HG03196 (cell line): ENCODE measurements around the gene APBA2.
"Not testable (repeated sequence)": the region's sequence is repeated elsewhere in the genome, so short reads cannot be mapped to it uniquely, and the experiment has no call there.

ENCODE experiments used
- ATAC-seq: cut with Tn5 transposase; IDR thresholded peaks from one replicate; pipeline ENCODE4 v1.9.1; 2021; ENCODE audit not compliant: unreplicated experiment

The APBA2 gene

DNA sequence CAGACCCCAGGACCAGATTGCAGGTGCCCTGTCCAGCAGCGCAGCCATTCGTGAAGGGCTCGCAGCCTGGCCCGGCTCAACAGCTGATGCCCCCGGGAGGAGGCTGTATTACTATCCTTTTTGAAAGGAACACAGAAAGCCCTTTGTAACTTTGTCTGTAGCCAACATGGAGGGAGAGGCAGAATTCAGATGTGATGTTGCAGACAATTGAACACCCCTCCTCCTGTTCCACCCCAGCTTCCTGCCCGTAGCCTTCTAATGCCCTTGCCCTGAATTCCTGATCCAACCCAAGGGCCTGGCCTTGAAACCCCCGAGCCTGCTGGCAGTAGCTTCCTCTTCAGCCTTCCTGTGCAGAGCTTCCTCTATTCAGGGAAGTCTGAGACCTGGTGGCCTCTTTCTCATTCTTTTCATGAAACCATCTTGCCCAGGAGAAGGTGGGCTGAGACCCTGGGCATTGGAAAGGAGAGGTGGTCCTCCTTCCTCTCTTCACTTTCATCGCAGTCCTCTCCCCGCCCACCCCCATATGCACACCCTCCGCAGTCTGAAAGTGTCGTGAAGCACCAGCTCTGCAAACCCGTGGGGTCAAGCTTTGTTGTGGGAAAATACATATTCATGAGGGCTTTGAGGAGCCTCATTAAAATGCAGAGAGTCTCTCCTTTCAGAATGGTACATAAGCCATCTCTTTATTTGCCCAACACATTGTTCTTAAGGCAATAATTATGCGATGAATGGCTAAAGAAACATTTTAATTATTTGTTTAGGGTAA, 109.2 kb downstream of the APBA2 start:
- no peak for ATAC-seq

DNA sequence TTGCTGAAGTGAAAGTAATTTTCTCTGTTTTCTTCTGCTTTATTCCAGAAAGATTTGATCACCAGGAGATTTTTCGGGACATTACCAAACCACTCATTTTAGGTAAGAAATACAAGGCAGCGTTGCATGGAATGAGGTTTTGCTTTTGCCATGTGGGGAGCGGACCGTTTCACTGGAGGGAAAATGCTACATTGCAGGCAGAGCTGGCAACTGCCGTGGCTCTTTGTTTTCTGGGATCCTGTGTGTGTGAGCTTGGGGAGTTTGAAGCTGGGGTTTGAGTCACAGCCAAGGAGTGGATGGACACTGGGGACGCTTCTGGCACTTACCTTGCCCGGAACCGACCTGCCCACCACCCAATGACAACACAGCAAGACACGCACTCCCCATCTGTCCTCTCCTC, 109.9 kb downstream of the APBA2 start:
- ATAC-seq: no peak

DNA sequence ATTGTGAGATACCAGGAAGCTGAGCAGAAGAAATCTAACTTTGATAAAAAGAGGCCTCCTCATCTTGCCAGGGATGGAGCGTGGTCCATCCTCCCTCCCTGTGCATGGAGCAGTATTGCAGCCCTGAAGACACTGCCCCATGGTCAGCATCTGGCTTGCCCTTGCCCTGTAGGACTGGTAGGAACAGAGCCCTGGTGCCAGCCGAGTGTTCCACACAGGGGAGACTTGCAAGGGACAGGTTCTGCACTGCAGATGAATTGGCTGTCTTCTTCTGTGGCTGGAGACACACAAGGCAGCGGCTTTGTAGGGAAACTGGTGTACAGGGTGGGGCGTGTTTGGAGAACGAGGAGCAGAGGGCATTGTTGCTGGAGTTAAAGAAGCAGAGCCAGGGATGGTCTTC, 110.5 kb downstream of the APBA2 start:
- ATAC-seq: no peak

DNA sequence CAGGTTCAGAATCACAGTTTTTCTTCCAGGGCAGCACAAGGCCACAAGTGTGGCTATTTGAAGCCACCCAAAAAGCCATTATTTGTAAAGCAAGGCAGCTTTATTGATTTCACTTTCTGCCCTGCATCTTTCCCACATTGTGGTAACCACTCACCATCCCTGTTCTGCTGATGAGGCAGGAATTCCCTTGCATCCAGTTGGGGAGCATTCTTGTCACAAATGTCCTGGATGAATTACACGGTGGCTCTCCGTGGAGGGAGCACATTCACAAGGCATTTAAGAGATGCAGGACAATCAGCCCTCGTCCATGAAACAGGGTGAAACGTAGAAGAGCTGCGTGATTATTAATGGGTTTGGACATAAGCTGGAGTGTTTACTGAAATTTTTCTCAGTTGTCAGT, 111.2 kb downstream of the APBA2 start:
- no peak for ATAC-seq

DNA sequence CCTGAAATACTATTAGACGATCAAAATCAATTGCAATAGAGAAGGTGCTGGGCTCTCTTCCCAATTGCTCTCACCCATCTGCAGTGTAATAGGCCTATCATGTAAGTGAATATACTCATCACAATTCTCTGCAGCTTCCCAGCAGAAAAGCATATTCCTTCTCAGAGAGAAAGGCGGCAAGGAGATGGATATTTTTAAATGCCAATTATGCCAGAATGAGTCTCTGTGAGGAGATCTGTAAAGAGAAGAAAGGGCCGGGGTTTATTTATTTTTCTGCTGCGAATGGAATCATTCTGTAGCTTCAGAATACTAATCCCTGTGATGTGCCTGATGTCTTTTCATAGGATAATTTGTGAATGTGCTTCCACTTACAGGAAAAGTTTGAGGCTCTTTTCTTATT, 112.0 kb downstream of the APBA2 start:
- no peak for ATAC-seq

DNA sequence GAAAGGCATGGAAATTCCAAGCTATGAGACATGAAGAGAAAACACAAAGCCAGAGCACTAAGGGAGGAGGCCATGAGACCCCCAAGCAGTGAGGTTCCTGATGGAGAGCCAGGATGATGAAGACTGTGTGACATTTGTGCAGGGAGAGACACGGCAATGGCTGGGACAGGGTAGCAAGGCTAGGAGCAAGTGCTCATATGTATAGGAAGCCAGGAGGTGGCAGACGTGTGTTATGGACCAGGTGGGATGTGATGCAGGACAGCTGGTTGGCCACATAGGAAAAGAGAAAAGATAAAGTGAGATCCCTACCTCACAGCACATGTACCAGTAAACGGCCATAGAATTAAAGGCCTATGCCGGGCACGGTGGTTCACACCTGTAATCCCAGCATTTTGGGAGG, 112.7 kb downstream of the APBA2 start:
- ATAC-seq: no peak

DNA sequence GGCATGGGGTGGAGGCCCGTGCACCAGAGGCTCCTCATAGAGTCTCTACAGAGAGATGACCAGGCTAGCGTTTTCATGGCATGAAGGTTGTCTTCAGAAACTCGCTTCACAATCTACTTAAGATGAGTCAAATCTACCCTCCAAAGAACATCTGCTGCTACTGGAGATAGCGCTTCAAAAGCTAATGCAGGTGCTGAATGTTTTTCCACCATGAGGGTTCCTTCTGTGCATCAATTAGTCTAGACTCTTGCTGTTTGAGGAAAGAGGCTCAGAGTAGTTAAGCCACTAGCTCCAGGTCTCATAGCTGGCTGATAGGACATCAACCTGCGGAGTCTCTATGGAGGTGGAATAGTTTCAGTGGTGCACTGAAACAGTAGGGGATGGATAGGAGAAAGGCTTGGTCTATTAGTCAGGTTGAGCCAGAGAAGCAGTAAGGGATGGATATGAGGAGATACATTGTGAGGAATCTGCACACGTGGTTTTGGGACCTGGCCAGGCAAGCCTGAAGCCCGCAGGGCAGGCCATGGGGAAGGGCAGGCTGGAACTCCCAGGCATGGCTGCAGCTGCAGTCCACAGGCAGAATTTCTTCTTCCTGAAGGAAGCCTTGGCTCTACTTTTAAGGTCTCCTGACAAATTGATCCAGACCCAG, 117.5 kb downstream of the APBA2 start:
- no peak for ATAC-seq

DNA sequence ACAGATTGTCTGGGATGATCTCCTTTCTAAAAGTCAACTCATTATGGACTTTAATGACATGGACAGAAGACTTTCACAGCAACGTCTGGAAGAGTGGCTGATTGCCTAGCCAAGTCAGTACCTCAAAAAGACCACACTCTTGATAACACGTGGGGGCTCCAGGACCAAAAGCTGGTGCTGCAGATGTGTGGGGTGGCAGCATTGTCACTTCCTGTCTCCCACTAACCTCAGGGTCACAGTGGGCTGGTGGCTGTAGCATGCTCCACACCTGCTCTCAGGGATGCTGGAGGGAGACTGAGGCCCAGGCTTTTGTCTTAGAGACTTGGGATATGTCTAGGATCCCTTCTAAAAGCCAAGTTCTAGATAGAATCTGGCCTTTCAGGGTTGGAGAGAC, 118.1 kb downstream of the APBA2 start:
- ATAC-seq: no peak

DNA sequence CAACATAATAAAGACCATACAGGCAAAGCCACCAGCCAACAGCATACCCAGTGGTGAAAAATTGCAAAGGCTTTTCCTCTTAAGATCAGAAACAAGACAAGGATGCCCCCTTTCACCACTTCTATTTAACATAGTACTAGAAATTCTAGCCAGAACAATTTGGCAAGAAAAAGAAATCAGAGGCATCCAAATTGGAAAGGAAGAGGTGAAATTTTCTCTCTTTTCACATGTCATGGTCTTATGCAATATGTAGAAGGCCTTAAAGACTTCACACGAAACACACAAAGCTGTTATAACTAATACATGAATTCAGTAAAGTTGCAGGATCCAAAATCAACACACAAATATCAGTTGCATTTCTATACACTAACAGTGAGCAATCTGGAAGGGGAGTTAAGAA, 120.2 kb downstream of the APBA2 start:
- no peak for ATAC-seq

DNA sequence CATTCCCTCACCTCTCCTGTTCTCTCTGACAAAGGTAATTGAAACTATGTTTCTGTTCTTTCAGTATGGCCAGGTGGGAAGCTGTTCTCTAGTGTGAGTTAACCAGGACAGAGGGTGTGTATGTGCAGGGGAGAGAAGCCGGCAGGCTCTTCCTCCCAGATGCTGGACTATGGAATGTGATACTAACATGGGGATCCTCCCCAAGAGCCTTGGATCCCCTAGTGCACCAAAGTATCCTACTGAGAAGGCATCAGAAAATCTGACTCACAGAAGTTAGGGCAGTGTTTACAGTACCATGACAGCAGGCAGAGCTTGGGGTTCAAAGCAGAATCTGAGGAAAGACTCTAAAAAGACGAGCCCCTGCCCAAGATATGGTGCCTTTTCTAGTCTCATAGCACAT, 123.1 kb downstream of the APBA2 start:
- ATAC-seq: no peak

DNA sequence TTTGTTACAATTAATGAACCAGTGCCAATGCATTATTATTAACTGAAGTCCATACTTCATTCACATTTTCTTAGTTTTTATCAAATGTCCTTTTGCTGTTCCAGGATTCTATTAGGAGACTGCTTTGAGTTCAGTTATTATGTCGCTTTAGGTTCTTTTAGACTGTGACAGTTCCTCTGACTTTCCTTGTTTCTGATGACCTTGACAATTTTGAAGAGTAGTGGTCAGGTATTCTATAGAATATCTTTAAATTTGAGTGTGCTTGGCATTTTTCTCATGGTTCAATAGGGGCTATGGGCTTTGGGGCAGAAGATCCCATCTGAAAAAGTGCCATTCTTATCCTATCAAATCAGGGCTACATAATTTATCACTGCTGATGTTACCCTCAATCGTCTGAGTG, 126.3 kb downstream of the APBA2 start:
- no peak for ATAC-seq

DNA sequence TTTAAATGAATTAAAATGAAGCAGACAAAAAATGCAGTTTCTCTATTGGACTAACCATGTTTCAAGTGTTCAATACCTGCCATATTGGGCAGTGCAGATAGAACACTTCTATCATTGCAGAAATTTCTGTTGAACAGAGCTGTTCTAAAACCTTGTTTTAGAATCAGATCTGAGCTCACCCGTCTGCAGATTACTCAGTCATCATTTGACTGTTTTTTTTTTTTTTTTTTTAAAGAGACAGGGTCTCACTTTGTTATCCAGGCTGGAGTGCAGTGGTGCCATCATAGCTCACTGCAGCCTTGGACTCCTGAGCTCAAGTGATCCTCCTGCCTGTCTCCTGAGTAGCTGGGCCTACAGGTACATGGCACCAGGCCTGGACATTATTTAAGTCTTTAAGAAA, 128.7 kb downstream of the APBA2 start:
- no peak for ATAC-seq

DNA sequence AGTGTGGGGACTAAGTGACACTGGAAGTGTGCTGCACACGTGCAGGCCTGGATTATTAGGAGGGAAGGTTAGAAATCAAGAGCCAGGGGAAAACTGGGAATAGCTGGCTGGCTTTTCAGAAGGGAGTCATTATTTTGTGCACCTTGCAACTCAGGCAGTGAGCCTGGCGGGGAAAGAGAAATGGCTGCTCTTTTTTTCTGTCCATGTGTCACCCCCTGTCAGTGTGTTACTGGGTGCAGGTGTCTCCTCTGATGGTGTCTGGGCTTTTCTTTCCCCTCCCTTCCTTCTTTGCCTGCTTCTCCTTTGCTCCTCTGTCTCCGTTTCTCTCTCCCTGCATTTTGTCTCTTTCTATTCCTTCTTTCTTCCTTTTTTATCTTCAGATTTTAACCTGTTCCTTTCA, 130.7 kb downstream of the APBA2 start:
- no peak for ATAC-seq

DNA sequence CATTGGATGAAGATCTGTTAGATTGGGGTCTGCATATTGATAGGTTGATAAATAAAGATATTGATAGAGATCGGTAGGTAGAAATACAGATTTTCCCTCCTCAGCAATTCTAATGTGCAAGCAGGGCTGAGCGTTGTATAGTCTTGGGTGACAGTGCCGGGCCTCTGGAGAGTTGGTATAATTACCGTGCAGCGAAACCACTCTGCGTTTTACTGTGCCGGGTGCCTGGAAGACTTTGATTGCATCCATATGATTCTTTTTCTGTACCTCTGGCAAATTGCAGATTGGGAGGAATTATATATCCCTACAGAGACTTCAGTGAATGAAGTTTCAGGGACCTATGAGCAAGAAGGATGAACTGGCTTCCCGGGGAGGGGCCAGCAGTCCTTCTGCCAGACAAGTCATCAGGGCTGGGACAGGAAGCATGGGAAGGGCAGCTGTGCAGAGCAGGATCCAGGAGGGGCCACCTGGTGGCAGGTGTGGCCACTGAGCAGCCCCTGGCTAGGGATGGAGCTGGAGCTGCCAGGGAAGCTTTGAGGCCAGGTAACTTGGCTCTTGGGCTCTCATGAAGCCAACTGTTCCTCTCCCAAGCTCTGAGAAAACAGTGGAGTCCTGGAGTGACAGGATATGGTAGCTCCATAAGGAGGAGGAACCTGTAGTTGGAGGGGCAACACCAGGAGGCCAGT, 132.5 kb downstream of the APBA2 start:
- ATAC-seq: no peak

DNA sequence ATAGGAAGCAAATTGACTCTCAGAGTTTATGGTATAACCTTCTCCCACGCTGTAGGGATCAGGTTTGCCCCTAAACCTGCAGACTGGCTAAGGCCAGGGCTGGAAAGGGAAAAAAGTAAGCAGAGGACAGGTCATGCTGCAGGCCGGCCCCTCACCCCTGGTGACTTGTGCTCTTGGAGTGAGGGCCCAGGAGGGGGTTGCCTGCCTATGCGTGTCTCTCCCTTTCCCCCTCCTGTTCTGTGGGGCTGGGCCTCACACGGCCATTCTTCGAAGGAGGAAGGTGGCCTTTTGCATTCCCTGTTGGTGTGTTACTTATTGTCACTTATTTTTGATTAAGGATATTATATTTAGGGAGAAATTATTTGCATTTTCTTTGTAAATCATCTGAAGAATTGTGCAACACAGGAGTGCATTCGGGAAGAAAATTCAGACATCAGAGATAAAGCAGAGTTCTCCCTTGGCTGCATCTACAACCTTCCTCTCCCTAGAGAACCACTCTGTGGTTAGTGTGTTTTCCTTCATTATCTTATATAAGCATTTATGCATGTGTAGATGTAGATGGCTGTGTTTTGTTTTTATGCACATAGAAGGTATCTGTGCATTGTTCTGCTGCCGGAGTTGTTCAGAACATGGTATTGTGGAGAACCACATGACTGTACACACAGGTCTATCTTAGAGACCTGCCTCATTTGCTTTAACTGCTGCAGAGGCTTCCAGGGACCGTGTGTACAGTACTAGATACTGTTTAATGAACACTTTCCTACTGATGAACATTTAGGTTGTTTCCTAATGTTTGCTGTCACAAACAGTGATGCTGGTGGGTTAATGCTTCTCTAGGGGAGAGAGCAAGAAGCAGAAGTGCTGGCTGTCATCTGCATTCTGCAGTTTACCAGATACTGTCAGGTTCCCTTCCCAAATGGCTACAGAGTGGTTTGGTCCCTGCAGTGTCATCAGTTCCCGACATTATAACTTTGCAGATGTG, 133.5 kb downstream of the APBA2 start:
- ATAC-seq: no peak

DNA sequence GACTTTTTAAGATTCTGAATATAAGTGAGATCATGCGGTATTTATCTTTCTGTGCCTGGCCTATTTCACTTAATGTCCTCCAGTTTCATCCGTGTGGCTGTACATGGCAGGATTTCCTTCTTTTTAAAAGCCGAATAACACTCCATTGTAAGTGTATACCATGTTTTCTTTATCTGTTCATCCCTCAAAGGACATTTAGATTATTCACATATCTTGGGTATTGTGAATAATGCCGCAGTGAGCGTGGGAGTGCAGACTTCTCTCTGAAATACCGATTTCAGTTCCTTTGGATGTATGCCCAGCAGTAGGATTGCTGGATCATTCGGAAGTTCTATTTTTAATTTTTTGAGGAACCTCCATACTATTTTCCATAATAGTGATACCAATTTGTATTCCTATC, 136.1 kb downstream of the APBA2 start:
- no peak for ATAC-seq

DNA sequence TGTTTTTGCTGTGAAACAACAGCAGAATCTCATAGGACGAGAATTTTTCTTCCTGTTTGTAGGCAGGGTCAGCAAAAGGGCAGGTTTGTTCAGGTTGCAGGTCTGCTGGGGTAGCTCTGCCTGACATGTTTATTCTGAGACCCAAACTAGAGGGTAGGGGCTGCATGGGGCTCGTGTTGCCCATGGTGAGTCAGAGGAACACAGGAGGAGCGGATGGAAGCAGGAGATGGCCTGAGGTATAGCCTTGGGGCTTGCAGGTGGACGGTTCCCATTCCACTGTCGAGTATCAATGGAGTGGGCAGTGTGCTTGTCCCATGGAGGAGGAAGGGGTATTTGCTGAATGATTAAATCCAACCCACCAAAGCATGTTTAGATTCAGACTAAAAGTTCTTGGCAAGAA, 138.9 kb downstream of the APBA2 start:
- ATAC-seq: no peak

DNA sequence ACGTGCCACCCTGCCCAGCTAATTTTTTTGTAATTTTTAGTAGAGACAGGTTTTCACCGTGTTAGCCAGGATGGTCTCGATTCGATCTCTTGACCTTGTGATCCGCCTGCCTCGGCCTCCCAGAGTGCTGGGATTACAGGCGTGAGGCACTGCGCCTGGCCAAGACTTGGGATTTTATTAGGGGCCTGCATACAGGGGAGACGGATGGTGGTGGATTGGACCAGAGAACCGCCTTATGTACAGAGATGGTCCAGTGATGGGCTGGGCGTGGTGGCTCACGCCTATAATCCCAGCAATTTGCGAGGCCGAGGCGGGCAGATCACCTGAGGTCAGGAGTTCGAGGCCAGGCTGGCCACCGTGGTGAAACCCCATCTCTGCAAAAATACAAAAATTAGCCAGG, 139.6 kb downstream of the APBA2 start:
- ATAC-seq: not testable (repeated sequence)

DNA sequence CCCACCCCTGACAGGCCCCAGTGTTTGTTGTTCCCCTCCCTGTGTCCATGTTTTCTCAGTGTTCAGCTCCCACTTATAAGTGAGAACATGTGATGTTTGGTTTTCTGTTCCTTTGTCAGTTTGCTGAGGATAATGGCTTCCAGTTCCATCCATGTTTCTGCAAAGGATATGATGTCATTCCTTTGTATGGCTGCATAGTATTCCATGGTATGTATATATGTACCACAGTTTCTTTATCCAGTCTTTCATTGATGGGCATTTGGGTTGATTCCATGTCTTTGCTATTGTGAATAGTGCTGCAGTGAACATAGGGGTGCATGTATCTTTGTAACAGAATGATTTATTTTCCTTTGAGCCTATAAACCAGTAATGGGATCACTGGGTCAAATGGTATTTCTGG, 142.4 kb downstream of the APBA2 start:
- ATAC-seq: not testable (repeated sequence)

DNA sequence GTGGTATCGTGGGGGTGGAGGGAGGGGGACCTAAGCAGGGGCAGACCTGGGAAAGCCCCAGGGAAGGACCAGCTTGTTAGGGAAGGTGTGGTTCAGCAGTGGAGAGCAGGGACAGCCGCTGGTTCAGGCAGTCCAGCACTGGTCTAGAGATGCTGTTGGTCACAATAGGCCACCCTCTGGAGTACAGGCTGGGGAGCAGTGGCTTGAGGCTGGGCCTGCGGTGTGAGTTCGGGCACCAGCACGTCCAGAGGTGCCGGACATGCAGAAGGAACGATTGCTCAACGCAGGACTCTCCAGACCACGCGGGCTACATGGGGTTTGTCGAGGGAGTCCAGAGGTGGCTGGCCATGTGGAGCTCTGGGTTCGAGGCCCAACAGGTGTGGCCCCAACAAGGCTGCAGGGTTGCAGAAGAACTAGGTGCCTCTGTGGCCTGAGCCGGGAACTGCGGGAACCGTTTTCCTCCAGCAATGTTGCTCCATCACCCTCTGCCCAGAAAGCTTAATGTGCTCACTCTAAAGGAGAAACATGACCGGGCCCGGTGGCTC, 143.9 kb downstream of the APBA2 start:
- no peak for ATAC-seq
